Renal cortex interstitium (tissue), 11 donors: ENCODE results near the gene CORO1C. TPM values are rescaled to one million over a fixed set of nuclear protein-coding genes. Genes with fewer than 3 reads are reported as not detected.
"Not testable (repeated sequence)": the region's sequence is repeated elsewhere in the genome, so short reads cannot be mapped to it uniquely, and the experiment has no call there.

Source experiments
- DNase-seq, 11 donors: peaks; one replicate each; pipeline ENCODE4 v3.0.0-alpha.2; 2013; ENCODE audit warnings: low read depth in 9 of 11, low spot score in 4 of 11; ENCODE audit errors: extremely low read depth in 1 of 11
- polyA plus RNA-seq, 3 donors: library from polyadenylated mRNA; unstranded; fragments of 120-200 nt; gene quantifications; one replicate each; pipeline ENCODE4 v1.2.1, GENCODE V29; 2013; ENCODE audit not compliant: insufficient read length in 3 of 3

CORO1C gene
- polyA plus RNA-seq, 3 donors, result 56.2 to 65.8 (median 60.5) TPM

DNA sequence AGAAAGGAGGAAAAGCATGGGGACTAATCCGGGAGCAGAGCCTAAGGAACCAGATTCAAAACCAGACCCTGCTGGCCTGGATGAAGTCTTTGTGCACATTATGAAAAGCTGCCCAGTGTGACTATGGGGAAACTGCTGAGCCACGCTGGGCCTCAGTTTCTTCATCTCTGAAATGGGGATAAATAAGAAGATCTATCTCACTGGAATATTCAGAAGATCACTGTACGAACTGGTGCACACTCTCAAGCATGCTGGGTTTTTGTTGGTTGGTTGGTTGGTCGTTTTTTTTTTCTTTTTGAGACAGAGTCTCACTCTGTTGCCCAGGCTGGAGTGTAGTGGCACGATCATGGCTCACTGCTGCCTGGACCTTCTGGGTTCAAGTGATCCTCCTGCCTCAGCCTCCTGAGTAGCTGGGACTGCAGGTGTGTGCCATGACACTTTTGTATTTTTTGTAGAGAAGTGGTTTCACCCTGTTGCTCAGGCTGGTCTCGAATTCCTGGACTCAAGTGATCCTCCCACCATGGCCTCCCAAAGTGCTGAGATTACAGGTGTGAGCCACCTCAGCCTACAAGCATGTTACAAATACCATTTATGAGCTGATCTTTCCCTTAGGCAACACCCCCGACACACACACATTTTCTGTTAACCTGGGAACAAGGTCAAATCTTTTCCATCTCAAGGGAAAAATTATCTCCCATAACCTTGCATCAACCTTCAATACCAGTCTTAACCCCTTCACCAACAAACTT is 33.4 kb upstream of the CORO1C start:
- DNase-seq, result no peak

DNA sequence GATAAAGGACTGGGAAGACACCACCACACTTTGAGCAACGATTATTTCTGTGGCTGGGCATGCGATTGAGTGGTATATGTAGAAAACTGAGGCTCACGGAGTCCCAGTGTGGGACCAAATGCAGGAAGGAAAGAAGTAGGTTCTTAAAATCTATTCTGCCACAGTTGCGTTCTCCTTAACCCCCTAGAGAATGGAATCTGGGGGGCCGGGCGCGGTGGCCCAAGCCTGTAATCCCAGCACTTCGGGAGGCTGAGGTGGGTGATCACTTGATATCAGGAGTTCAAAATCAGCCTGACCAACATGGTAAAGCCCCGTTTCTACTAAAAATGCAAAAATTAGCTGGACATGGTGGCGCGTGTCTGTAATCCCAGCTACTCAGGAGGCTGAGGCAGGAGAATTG is 29.9 kb upstream of the CORO1C start:
- no peak for DNase-seq

DNA sequence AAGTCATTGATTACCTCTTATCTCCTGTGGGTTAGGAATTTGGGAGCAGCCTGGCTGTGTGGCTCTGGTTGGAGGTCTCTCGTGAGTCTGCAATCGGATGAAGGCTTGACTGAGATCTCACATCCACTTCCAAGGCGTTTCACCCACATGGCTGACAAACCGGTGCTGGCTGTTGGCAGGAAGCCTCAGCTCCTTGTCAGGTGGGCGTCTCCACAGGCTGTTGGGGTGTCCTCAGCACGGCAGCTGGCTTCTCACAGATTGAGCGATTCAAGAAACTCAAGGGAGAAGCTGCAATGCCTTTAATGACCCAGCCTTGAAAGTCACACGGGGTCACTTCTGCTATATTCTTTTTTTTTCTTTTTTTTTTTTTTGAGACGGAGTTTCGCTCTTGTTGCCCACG is 28.6 kb upstream of the CORO1C start:
- no peak for DNase-seq

DNA sequence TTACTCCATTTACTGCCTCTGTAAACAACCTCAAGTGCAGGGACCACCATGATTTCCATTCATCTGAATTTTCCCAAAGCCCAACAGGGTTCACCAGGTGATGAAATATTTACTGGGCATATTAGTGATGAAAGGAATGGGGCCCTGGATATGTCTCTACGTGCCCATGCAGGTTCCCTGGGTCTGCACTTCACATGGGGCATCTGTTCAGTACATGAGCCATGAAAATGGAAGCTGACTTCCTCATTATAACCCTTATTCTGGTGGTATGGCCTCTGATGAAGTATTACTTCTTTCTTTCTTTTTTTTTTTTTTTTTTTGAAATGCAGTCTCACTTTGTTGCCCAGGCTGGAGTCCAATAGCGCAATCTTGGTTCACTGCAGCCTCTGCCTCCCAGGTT is 26.5 kb upstream of the CORO1C start:
- DNase-seq, result no peak

DNA sequence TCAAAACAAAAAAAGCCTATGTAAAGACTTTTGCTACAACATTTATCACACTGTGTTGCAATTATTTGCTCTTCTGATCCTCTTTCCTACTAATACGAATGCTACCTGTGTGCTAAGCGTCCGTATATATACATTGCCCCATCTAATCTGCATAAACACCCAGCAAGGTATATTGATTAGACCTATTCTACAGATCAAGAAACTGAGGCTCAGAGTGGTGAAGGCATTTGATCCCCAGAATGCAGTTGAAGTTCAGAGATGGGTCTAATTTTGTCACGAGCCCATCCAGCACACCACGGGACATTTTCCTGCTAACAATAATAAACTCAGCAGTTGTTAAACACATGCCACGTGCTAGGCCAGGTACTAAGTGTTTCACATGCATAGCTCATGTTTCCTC is 25.1 kb upstream of the CORO1C start:
- no peak for DNase-seq

DNA sequence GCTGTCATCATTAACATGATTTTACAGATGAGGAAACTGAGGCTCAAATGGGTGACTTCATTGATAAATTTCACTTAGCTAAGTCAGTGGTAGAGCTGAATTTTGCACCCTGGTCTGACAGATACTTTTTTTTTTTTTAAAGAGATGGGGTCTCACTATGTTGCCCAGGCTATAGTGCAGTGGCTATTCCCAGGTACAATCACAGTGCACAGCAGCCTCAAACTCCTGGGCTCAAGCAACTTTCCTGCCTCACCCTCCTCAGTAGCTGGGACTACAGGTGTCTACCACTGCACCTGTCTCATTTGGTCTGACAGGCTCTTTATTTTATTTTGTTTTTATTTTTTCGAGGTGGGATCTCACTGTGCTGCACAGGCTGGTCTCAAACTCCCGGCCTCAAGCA is 24.2 kb upstream of the CORO1C start:
- no peak for DNase-seq

DNA sequence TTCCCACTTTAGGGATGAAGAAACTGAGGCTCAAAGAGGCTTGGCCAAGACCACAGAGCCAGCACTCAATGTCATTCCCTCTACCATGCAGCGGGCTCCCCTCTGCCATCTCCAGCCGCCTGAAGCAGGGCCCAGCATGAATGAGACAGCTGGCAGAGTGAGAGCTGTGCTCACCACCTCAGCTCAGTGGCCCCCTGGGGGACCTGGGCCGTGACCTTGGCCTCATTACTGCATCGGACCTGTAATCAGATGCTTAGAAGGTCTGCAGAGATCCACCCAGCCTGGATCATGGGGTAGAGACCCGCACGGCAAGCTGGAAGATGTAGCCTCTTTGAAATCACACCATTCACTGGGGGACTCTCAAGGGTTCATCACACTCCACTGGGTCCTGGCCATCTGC is 22.7 kb upstream of the CORO1C start:
- no peak for DNase-seq

DNA sequence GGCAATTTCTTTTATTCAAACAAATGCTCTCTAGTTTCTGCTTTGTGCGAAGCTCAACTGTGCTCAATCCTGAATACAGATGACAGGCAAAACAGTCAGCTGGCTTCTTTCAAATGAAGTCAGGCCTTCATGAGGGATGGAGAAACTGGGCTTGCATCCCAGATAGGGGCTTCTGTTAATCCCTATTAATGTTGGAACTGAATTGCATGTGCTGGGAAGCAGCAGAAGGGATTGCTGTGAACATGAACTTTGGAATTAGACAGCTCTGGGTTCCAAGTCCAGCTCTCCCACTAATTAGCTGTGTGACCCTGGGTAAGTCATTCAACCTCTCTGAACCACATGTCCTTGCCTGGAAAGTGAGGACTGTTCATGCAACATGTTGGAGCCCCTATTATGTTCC is 21.1 kb upstream of the CORO1C start:
- DNase-seq, result peak in 7 of 11 donors; percentile 60 to 84 (median 71)

DNA sequence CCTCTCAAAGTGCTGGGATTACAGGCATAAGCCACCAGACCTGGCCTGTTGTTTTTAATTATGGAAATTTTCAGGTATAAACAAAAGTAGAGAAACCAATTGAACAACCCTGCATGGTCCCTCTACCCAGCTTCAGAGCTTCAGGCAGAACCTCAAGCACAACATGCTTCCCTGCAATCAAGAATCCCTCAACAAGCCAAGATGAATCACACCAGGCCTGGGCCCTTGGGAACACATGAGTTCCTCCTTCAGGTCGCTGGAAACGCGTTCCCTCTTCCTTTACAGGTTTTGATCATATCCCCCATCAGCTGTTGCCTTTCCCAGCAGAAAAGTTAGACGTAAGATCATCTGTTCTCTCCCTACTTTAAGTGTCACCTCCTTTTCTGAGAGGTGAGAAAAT is 20.5 kb upstream of the CORO1C start:
- no peak for DNase-seq

DNA sequence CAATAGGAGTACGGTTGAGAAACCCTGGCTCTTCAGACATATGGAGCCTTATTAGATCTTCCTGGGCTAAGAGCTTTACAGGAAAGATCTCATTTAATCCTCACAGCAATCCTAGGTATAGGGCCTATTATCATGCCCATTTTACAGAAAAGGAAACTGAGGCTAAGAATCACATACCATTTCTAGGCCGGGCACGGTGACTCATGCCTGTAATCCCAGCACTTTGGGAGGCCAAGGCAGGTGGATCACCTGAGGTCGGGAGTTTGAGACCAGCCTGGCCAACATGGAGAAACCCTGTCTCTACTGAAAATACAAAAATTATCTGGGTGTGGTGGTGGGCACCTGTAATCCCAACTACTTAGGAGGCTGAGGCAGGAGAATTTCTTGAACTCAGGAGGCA is 19.7 kb upstream of the CORO1C start:
- not testable (repeated sequence) for DNase-seq

DNA sequence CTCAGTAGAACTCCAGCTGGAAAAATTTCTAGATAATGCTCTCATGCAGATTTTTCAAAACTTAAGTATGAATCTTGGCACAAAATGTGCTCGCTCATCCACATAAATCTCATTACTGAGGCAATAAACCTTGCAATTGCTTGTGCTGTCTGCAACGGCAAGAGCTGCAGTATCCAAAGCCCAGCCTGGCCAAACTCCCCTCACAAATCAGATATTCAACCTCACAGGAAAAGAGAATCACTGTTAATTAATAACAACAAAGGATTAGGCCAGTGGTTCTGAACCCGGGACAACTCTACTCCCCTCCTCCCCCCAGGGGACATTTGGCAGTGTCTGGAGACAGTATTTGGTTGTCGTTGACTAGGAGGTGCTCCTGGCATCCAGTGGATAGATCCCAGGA is 19.2 kb upstream of the CORO1C start:
- DNase-seq, result peak in 1 of 11 donors; percentile 72

DNA sequence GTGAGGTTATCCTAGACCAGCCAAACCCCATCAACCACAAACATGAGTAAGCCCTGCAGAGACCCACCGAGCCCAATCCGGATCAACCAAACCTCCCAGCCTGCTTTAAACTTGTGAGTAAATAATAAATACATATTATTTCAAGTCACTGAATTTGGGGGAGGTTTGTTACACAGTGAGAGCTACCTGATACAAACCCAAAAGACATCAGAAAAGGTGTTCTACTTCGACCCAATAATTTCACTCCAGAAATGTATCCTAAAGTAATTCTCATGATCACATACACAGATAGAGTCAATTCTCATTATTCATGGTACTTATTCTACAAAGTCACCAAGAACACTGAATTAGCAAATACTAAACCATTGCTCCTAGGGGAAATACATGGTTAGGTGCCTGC is 16.2 kb upstream of the CORO1C start:
- no peak for DNase-seq

DNA sequence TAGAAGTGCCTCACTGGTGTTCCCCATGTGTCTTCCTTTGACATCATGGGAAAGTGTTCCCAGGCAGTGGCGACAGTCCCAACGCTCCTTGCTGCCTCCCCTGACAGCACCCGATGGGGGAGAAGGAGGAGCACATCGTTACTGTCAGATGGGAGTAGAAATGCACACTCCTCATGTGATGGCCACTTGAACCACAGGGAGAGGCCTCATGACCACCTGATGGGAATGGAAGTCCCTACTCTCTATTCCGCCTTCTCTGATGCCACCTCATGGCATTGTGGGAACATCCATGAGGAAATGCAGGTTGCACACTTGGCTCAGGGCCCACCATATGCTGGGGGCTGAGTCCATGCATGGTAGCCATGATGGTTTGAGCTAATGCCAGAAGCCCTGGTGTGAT is 14.3 kb upstream of the CORO1C start:
- DNase-seq, result no peak

DNA sequence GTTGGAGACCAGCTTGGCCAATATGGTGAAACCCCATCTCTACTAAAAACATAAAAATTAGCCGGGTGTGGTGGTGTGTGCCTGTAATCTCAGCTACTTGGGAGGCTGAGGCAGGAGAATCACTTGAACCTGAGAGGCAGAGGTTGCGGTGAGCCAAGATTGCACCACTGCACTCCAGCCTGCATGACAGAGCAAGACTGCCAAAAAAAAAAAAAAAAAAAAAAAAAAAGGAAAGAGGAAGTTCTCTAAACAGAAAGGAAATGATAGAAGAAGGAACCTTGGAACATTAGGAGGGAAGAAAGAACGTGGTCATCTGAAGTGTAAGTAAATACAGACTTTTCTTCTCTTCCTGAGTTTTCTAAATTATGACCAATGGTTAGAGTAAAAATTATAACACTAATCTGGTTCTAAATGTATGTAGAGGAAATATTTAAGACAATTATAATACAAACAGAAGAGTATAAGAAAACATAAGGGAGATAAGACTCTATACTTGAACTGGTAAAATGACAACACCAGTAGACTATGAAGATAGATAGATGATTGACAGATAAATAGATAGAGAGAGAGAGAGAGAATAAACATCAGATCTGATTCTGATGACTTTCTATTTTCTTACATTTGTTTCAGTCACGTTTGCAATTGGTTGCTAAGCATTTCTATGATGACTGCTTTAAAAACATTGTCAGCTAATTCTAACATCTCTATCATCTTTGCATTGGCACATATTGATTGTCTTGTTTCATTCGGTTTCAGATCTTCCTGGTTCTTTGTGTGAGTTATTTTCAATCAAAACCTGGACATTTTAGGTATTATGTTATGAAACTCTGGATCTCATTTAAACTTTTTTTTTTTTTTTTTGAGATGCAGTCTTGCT is 12.9 kb upstream of the CORO1C start:
- DNase-seq, result no peak

DNA sequence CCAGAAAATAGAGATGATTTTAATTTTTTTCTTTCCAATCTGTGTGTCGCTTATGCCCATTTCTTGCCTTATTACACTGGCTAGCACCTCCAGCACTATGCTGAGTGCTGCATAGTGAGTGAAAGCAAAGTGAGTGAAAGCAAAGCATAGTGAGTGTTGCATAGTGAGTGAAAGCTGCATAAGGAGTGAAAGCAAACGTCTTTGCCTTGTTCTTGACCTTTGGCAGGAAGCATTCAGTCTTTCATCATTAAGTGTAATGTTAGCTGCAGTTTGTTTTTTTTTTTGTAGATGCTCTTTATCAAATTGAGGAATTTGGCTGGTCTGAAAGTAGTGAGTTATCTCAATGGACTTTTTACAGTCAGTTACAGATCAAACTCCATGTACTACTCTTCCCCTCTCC is 6.9 kb upstream of the CORO1C start:
- no peak for DNase-seq

DNA sequence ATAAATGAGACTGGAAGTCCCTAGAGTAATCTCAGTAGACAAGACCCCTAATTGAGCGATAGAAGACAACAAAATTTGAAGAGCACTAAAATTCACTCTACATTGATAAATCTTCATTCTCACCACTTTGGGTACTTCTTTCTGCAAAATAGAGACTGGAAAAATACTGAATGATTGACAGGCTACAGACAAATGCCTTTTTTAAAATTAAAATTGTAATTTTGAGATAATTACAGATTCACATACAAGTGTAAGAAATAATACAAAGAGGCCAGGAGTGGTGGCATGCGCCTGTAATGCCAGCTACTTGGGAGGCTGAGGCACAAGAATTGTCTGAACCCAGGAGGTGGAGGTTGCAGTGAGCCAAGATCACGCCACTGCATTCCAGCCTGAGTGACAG is 4.5 kb upstream of the CORO1C start:
- DNase-seq, result no peak

DNA sequence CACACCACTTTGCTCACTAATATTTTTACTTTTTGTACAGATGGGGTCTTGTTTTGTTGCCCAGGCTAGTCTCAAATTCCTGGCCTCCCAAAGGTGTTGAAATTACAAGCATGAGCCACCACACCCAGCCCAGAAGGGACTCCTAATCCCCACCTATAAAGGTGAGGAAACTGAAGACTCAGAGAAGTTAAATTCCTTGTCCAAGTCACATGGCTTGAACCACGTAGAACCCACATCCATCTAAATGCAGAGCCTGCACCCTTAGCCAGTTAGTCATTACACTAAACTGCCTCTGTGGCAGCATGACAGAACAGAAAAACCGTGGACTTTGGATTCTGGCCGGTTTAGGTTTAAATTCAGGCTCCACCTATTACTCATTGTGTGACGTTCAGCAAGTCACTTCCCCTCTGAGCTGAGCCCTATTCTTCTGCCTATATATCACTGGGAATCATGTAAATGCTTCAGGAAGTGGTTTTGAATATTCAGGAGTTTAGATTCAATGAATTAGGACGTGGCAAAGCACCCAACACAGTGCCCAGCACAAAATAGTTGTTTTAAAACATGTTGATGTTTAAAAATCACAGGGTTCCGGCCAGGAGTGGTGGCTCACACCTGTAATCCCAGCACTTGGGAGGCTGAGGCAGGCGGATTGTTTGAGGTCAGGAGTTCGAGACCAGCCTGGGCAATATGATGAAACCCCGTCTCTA is 3.0 kb upstream of the CORO1C start:
- DNase-seq, result peak in 3 of 11 donors; percentile 62 to 78 (median 67)

DNA sequence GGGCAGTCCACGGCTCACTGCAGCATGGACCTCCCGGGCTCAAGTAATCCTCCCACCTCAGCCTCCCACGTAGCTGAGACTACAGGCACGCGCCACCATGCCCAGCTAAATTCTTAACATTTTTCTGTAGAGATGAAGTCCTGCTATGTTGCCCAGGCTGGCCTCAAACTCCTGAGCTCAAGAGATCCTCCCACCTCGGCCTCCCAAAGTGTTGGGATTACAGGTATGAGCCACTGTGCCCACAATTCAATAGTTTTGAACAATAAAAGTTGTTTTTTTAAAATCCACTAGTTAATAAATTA is 1.9 kb upstream of the CORO1C start:
- not testable (repeated sequence) for DNase-seq

DNA sequence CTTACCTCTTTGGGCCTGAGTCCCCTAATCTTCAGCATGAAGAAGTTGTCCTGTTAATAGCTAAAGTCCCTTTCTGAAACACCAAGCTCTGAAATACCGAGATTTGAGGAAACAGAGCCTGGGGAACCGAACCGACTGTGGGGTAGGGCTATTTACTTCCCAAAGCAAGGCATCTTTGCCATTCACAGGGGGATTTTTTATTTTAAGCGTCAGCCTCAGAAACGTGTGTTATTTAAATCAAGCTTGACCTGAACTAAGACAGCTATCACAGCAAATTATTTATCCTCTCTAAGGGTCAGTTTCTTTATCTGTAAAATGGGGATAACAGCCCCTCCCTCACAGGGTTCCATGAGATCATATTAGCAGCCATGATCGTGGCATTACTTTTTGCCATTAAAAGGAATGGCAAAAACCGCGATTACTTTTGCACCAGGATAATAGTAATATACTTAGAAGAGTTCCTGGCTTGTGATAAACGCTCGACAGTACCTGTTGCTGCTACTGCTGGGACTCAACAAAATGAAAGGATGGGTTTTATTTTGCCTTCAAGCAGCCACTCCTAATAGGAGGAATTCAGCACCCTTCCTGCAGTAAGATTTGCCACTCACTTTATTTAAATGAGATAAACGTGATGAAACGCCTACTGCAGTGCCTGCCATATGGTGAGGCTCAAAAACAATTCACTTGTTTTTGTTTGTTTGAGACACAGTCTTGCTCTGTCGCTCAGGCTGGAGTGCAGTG is 1.3 kb upstream of the CORO1C start:
- no peak for DNase-seq
